HEK293T (cell line): ENCODE results near the gene NAPG.
"Not testable (repeated sequence)": the region's sequence is repeated elsewhere in the genome, so short reads cannot be mapped to it uniquely, and the experiment has no call there.

Source experiments
- CTCF ChIA-PET: fragments of 350-600 bp; formaldehyde crosslinking; extraction: SDS; loops from one replicate; lab custom pipeline; 2021; ENCODE audit warnings: antibody characterized with exemption, inconsistent platforms; lab: Yijun Ruan, JAX
- POLR2A ChIA-PET: fragments of 350-600 bp; formaldehyde crosslinking; extraction: SDS; loops from one replicate; lab custom pipeline; 2020; ENCODE audit warnings: antibody characterized with exemption, inconsistent platforms; lab: Yijun Ruan, JAX
- DNase-seq: peaks from one replicate; pipeline ENCODE4 v3.0.0; 2012; ENCODE audit warnings: mixed read lengths; ENCODE audit errors: extremely low spot score
- ARNT ChIP-seq: fragments of 450-650 bp; IDR thresholded peaks from 2 replicates; pipeline ENCODE4 v1.6.1; 2017; ENCODE audit warnings: mild to moderate bottlenecking
- BHLHE40 ChIP-seq: fragments of 450-650 bp; IDR thresholded peaks from 2 replicates; pipeline ENCODE4 v1.6.1; 2016; ENCODE audit warnings: mild to moderate bottlenecking, moderate library complexity, borderline replicate concordance
- CTBP1 ChIP-seq: fragments of 450-650 bp; IDR thresholded peaks from 2 replicates; pipeline ENCODE4 v1.6.1; 2016; ENCODE audit warnings: borderline replicate concordance
- ELF4 ChIP-seq: fragments of 450-650 bp; IDR thresholded peaks from 2 replicates; pipeline ENCODE4 v1.6.1; 2017; ENCODE audit warnings: antibody characterized with exemption
- FOXA1 ChIP-seq: fragments of 450-650 bp; IDR thresholded peaks from 2 replicates; pipeline ENCODE4 v1.6.1; 2016; ENCODE audit warnings: mild to moderate bottlenecking
- FOXK2 ChIP-seq: fragments of 450-650 bp; IDR thresholded peaks from 2 replicates; pipeline ENCODE4 v1.6.1; 2016; ENCODE audit warnings: mild to moderate bottlenecking
- FOXM1 ChIP-seq: fragments of 450-650 bp; IDR thresholded peaks from 2 replicates; pipeline ENCODE4 v1.6.1; 2017; ENCODE audit warnings: mild to moderate bottlenecking, borderline replicate concordance
- HDGF ChIP-seq: fragments of 450-650 bp; IDR thresholded peaks from 2 replicates; pipeline ENCODE4 v1.6.1; 2017; ENCODE audit warnings: antibody characterized with exemption, borderline replicate concordance
- L3MBTL2 ChIP-seq: fragments of 450-650 bp; conservative IDR thresholded peaks from 2 replicates; pipeline ENCODE4 v1.6.1; 2016; ENCODE audit warnings: mild to moderate bottlenecking
- LEF1 ChIP-seq: fragments of 450-650 bp; IDR thresholded peaks from 2 replicates; pipeline ENCODE4 v1.6.1; 2017; ENCODE audit warnings: mild to moderate bottlenecking, borderline replicate concordance
- NFRKB ChIP-seq: fragments of 450-650 bp; IDR thresholded peaks from 2 replicates; pipeline ENCODE4 v1.6.1; 2016; ENCODE audit warnings: mild to moderate bottlenecking, moderate library complexity
- SP1 ChIP-seq: fragments of 450-650 bp; IDR thresholded peaks from 2 replicates; pipeline ENCODE4 v1.6.1; 2017
- SUZ12 ChIP-seq: fragments of 450-650 bp; IDR thresholded peaks from 2 replicates; pipeline ENCODE4 v1.6.1; 2016; ENCODE audit warnings: mild to moderate bottlenecking
- TARDBP ChIP-seq: fragments of 450-650 bp; IDR thresholded peaks from 2 replicates; pipeline ENCODE4 v1.6.1; 2016
- ZNF384 ChIP-seq: fragments of 450-650 bp; IDR thresholded peaks from 2 replicates; pipeline ENCODE4 v1.6.1; 2016
- TF ChIP-seq, protein P1 (sequence below): fragments of 450-650 bp; IDR thresholded peaks from 2 replicates; pipeline ENCODE4 v1.6.1; 2016

The NAPG gene

DNA sequence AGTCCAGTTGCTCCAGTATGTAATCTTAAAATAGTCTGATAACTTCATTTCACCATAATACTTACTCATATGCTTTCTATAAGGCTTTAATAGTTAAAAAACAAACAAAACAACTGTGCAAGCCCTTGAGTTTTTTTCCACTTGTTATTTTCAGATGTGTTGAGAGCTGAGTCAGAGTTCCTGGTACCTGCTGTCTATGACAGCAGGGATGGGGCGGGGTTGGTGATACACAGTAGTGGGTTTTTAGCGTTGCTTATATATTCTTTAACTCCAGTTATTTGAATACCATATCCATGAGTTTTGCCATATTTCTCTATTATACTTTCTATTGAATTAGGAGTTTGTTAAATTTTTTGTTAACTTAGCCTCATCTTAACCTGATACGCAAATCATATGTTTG lies 5.0 kb downstream of the NAPG start:
- ChIA-PET CTCF (no interaction called here), POLR2A (no interaction called here)
- DNase-seq: no peak
- no peak for TF ChIP-seq HDGF

DNA sequence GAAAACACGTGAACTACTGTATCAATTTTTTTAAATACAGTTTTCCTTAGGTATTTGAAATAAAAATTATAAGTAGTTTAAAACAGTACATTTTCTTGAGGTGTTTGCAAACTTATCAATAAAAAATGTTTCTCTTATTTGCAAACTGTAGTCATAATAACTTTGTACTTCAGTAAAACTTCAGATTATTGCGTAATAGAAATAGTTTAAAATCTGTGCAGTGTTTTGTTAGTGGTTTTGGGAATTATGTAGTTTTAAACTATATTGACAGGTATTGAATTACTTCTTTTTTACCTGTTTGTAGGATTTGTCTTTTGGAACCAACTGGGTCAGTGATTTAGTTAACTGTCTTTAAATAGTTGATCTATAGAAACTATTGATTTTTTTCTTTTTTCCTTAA lies 7.3 kb downstream of the NAPG start:
- ChIA-PET POLR2A (no interaction called here), CTCF (no interaction called here)
- TF ChIP-seq ARNT (no peak), NFRKB (no peak)
- no peak for DNase-seq

DNA sequence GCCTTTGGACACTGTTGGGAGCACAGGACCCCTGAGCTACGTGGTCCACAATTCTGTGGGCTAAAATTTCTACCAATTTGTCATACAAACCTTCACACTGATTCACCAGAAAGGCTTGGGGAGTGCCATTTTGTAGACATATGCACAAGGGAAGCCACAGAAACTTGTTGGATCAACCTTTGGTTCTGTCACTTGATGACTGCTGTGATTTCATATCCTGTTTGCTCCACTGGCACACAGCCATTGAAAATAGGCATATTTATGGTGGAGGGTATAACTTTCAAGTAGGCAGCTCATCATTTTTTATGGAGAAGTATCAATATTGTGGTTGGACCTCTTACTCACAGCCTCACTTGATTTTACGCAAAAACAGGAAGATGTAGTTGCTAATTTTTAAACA lies 10.5 kb downstream of the NAPG start:
- ChIA-PET POLR2A (no interaction called here), CTCF (interaction anchor here (1.4 kb wide), 1 partner anchor 24 kb away, joined by 3 read pairs; no protein-coding TSS in a partner anchor)
- no peak for DNase-seq
- no peak for TF ChIP-seq FOXA1
- no peak for TF ChIP-seq SUZ12
- no peak for TF ChIP-seq HDGF
- TF ChIP-seq BHLHE40: no peak
- no peak for TF ChIP-seq SP1
- no peak for TF ChIP-seq ZNF384
- no peak for TF ChIP-seq FOXK2
- no peak for TF ChIP-seq TARDBP
- TF ChIP-seq CTBP1: no peak
- no peak for TF ChIP-seq ELF4
- TF ChIP-seq L3MBTL2: no peak
- no peak for TF ChIP-seq ARNT
- TF ChIP-seq NFRKB: no peak
- TF ChIP-seq, protein P1, sequence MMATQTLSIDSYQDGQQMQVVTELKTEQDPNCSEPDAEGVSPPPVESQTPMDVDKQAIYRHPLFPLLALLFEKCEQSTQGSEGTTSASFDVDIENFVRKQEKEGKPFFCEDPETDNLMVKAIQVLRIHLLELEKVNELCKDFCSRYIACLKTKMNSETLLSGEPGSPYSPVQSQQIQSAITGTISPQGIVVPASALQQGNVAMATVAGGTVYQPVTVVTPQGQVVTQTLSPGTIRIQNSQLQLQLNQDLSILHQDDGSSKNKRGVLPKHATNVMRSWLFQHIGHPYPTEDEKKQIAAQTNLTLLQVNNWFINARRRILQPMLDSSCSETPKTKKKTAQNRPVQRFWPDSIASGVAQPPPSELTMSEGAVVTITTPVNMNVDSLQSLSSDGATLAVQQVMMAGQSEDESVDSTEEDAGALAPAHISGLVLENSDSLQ: no peak
- TF ChIP-seq FOXM1: no peak
- TF ChIP-seq LEF1: no peak

DNA sequence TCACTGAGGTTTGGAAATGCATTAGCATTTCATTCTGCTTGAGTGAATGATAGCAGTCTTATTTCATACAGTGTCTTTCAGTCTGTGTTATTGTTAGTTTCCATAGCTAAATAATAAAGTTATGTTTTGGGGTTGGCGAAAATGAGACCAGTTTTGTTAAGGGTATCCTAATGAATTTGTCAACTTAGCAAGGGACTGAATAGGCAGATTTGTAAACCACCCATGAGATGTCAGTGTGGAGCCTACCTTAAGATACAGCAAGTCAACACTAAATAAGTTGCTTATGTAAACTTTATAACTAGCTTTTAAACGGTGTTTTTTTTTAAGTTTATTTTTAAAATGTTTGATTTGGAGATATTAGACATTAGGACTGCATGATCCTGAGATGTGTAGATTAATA lies 11.9 kb downstream of the NAPG start:
- TF ChIP-seq TARDBP (no peak), CTBP1 (no peak), HDGF (no peak), SP1 (no peak), ZNF384 (no peak), FOXA1 (no peak), ELF4 (no peak), ARNT (no peak), LEF1 (no peak), NFRKB (no peak), BHLHE40 (no peak), FOXM1 (no peak)
- TF ChIP-seq, protein P1: no peak
- DNase-seq: no peak
- POLR2A ChIA-PET: no interaction called here
- CTCF ChIA-PET: no interaction called here

DNA sequence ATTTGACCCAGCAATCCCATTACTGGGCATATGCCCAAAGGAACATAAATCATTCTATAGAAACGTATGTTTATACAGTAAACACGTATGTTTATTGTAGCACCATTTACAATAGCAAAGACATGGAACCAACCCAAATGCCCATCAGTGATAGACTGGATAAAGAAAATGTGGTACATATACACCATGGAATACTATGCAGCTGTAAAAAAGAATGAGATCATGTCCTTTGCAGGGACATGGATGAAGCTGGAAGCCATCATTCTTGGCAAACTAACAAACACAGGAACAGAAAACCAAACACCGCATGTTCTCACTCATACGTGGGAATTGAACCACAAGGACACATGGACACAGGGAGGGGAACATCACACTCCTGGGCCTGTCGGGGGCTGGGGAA lies 13.3 kb downstream of the NAPG start:
- DNase-seq, POLR2A ChIA-PET, CTCF ChIA-PET: not testable (repeated sequence)

DNA sequence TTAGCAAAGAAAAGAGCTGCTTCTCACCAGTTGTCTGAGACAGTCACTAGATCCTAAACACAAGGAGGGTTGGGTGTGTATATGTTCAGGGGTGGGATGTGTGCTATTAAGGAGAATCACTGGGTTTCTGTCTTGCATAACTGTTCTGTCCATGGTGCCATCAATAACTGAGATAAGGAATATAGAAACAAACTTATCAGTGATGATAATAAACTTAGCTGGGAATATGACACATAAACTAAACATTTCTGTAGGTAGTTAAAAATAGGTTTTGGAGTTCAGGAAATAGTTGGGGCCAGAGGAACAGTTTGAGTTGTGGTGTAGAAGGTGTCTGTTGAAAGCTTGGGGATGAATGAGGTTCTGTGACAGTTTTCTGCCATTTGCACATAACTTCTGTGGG lies 17.4 kb downstream of the NAPG start:
- POLR2A ChIA-PET: no interaction called here
- TF ChIP-seq CTBP1 (no peak), LEF1 (no peak), ZNF384 (no peak), BHLHE40 (no peak), ELF4 (no peak), NFRKB (no peak), HDGF (no peak)
- TF ChIP-seq, protein P1: no peak
- no peak for DNase-seq
- CTCF ChIA-PET: interaction anchor here (1.3 kb wide), 1 partner anchor 17 kb away, joined by 5 read pairs; no protein-coding TSS in a partner anchor

DNA sequence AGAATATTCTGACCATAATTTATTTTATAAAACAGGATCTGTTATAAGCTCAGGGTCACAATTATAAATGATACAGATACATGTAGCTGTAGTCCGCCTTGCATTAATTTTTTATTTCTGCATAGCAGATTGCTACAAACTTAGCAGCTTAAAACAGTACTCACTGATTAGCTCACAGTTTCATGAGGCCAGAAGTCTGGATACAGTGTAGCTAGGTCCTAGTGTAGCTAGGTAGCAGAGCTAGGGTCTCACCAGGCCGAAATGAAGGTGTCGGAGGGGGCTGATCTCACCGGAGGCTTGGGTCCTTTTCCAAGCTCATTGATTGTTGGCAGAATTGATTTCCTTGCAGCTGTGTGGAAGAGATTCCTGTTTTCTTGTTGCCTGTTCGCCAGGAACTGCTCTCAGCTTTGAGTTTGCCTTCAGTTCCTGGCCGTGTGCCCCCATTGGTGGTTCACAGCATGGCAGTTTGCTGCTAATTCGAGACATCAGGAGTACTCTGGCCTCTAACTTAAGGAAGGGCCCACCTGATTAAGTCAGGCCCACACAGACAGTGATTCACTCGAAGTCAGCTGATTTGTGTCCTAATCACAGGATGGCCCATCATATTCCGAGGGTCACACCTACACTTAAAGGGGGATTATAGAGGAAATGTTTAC lies 18.4 kb downstream of the NAPG start:
- POLR2A ChIA-PET: no interaction called here
- CTCF ChIA-PET: interaction anchor here (1.3 kb wide), 1 partner anchor 16 kb away, joined by 5 read pairs; no protein-coding TSS in a partner anchor

More for the DNA sequence above, 18.4 kb downstream of the NAPG start:
- TF ChIP-seq SP1: no peak
- TF ChIP-seq ZNF384: no peak
- no peak for TF ChIP-seq ELF4
- TF ChIP-seq TARDBP: no peak
- DNase-seq: no peak
